ENCODE results near the gene MSH4.

GRCh38 chr1:75901371-75901770, 104.7 kb downstream of the MSH4 start:
- TF ChIP-seq POLR2A (IDR thresholded peaks at IDR 0.05; ENCODE audit: low read length) (no peak), EHMT2 (IDR thresholded peaks at IDR 0.05; ENCODE audit: low read depth) (no peak), POLR2AphosphoS2 (conservative IDR thresholded peaks at IDR 0.05; ENCODE audit: low read length) (no peak), RAD21 (conservative IDR thresholded peaks at IDR 0.05 in 1 of 2, IDR thresholded peaks at IDR 0.05 in 1 of 2) (no peak)
- TF ChIP-seq, protein P1, sequence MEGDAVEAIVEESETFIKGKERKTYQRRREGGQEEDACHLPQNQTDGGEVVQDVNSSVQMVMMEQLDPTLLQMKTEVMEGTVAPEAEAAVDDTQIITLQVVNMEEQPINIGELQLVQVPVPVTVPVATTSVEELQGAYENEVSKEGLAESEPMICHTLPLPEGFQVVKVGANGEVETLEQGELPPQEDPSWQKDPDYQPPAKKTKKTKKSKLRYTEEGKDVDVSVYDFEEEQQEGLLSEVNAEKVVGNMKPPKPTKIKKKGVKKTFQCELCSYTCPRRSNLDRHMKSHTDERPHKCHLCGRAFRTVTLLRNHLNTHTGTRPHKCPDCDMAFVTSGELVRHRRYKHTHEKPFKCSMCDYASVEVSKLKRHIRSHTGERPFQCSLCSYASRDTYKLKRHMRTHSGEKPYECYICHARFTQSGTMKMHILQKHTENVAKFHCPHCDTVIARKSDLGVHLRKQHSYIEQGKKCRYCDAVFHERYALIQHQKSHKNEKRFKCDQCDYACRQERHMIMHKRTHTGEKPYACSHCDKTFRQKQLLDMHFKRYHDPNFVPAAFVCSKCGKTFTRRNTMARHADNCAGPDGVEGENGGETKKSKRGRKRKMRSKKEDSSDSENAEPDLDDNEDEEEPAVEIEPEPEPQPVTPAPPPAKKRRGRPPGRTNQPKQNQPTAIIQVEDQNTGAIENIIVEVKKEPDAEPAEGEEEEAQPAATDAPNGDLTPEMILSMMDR (IDR thresholded peaks at IDR 0.05): no peak

Data from A549 (cell line).